Nephron progenitor cell (in vitro differentiated cells): ENCODE data around the gene ZNF296.

Experiments
- DNase-seq: peaks from one replicate; pipeline ENCODE4 v3.0.0; 2021
- H3K27ac Mint-ChIP-seq: 2 replicates; pipeline ENCODE4 v1.8.0; 2021; ENCODE audit warnings: mild to moderate bottlenecking, moderate library complexity, mixed read lengths
- H3K27me3 Mint-ChIP-seq: 2 replicates; pipeline ENCODE4 v1.8.0; 2021; ENCODE audit warnings: mild to moderate bottlenecking, low read depth, mixed read lengths; ENCODE audit not compliant: poor library complexity
- H3K36me3 Mint-ChIP-seq: 2 replicates; pipeline ENCODE4 v1.8.0; 2021; ENCODE audit warnings: low read depth, mixed read lengths
- H3K4me1 Mint-ChIP-seq: 2 replicates; pipeline ENCODE4 v1.8.0; 2021; ENCODE audit warnings: mixed read lengths
- H3K4me3 Mint-ChIP-seq: 2 replicates; pipeline ENCODE4 v1.8.0; 2021; ENCODE audit warnings: mild to moderate bottlenecking, moderate library complexity, mixed read lengths
- H3K9me3 Mint-ChIP-seq: 2 replicates; pipeline ENCODE4 v1.8.0; 2021; ENCODE audit warnings: mild to moderate bottlenecking, moderate library complexity, mixed read lengths
- TF ChIP-seq, protein P1 (sequence below): fragments of 200-600 bp; sonication (generic); IDR thresholded peaks from 2 replicates; pipeline ENCODE4 v1.5.0; 2021; ENCODE audit warnings: antibody characterized with exemption

Gene ZNF296

DNA sequence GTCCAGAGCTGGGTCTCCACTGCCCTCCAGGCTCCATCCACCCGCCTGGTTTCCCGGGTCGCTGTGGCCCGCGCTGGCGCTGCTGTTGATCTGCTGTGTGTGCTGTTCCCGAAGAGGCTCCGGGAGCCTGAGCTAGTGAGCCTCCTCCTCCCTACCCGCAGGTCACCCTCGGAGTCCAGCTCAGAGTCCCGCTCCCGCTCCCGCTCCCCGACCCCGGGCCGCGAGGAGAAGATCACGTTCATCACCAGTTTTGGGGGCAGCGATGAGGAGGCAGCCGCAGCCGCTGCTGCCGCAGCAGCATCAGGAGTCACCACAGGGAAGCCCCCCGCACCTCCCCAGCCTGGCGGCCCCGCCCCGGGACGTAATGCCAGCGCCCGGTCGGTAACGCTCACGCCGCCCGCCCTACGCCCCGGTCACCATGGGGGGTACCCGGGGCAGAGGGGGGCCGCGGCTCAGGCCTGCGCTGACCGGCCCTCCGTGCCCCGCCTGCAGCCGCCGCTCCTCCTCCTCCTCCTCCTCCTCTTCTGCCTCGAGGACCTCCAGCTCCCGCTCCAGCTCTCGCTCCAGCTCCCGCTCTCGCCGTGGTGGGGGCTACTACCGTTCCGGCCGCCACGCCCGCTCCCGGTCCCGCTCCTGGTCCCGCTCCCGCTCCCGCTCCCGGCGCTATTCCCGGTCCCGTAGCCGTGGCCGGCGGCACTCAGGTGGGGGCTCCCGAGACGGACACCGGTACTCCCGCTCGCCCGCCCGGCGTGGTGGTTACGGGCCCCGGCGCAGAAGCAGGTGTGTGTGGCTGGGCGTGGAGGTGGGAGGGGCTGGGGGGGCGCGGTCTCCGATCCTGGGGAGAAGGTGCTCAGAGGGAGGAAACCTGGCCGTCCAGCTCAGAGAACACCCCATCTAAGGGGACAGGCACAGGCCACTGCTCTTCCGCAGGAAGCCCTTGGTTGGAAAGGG lies 12.2 kb downstream of the ZNF296 start:
- Mint-ChIP-seq H3K9me3 (no peaks in the 10 kb centered on the region), H3K36me3 (peaks cover 42% of the 10 kb centered on the region), H3K27ac (no peak overlapping the region), H3K27me3 (no peaks in the 10 kb centered on the region), H3K4me1 (no peaks in the 10 kb centered on the region), H3K4me3 (no peak overlapping the region)
- TF ChIP-seq, protein P1, sequence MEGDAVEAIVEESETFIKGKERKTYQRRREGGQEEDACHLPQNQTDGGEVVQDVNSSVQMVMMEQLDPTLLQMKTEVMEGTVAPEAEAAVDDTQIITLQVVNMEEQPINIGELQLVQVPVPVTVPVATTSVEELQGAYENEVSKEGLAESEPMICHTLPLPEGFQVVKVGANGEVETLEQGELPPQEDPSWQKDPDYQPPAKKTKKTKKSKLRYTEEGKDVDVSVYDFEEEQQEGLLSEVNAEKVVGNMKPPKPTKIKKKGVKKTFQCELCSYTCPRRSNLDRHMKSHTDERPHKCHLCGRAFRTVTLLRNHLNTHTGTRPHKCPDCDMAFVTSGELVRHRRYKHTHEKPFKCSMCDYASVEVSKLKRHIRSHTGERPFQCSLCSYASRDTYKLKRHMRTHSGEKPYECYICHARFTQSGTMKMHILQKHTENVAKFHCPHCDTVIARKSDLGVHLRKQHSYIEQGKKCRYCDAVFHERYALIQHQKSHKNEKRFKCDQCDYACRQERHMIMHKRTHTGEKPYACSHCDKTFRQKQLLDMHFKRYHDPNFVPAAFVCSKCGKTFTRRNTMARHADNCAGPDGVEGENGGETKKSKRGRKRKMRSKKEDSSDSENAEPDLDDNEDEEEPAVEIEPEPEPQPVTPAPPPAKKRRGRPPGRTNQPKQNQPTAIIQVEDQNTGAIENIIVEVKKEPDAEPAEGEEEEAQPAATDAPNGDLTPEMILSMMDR = no peak
- DNase-seq = no peak

- Mint-ChIP-seq H3K27me3 (peaks cover 3% of the 10 kb centered on the region), H3K4me1 (no peaks in the 10 kb centered on the region), H3K36me3 (peaks cover 51% of the 10 kb centered on the region), H3K9me3 (no peaks in the 10 kb centered on the region), H3K4me3 (no peak overlapping the region), H3K27ac (no peak overlapping the region)
- TF ChIP-seq, protein P1 = no peak
- no peak for DNase-seq
Measured at GRCh38 chr19:45061965-45062364, 14.3 kb downstream of the ZNF296 start.

GRCh38 chr19:45059258-45059965 lies 16.9 kb downstream of the ZNF296 start:
- Mint-ChIP-seq H3K36me3 (peaks cover 58% of the 10 kb centered on the region), H3K27me3 (peaks cover 3% of the 10 kb centered on the region), H3K9me3 (no peaks in the 10 kb centered on the region), H3K4me3 (no peak overlapping the region), H3K4me1 (no peaks in the 10 kb centered on the region), H3K27ac (no peak overlapping the region)
- DNase-seq = peak; percentile 86
- TF ChIP-seq, protein P1 = peak; percentile 87

- H3K4me3 Mint-ChIP-seq = no peak overlapping the region
- no peaks in the 10 kb centered on the region for H3K4me1 Mint-ChIP-seq
- peaks cover 3% of the 10 kb centered on the region for H3K27me3 Mint-ChIP-seq
- TF ChIP-seq, protein P1 = no peak
- peak overlapping the region; percentile 40 for H3K27ac Mint-ChIP-seq
- H3K9me3 Mint-ChIP-seq = no peaks in the 10 kb centered on the region
- no peak for DNase-seq
- H3K36me3 Mint-ChIP-seq = peaks cover 64% of the 10 kb centered on the region
Measured at GRCh38 chr19:45058622-45059159, 17.6 kb downstream of the ZNF296 start.

- DNase-seq = no peak
- TF ChIP-seq, protein P1 = no peak
- Mint-ChIP-seq H3K4me3 (no peak overlapping the region), H3K27ac (no peak overlapping the region), H3K4me1 (no peaks in the 10 kb centered on the region), H3K9me3 (no peaks in the 10 kb centered on the region), H3K27me3 (peaks cover 3% of the 10 kb centered on the region), H3K36me3 (peaks cover 64% of the 10 kb centered on the region)
Measured at GRCh38 chr19:45057444-45057843, 18.8 kb downstream of the ZNF296 start.
